WTC11 (cell line): Measurements from ENCODE around the gene SAP30BP. TPM values are rescaled to one million over a fixed set of nuclear protein-coding genes. Genes with fewer than 3 reads are reported as not detected.

Experiments
- ATAC-seq: fragments of 200-7000 bp; cut with Tn5 transposase; 2 replicates; pipeline ENCODE4 v1.10.0; 2021; ENCODE audit warnings: mild to moderate bottlenecking, moderate library complexity
- CTCF ChIA-PET: fragments of 300-600 bp; sonication (Branson Sonifier 250); formaldehyde crosslinking; loops from one replicate; lab custom pipeline; 2021; ENCODE audit warnings: antibody characterized with exemption; lab: Charles Lee
- POLR2A ChIA-PET: fragments of 350-600 bp; sonication (Branson Sonifier 250); formaldehyde crosslinking; loops from one replicate; lab custom pipeline; 2021; ENCODE audit warnings: antibody characterized with exemption; lab: Charles Lee
- DNase-seq: peaks from one replicate; pipeline ENCODE4 v3.0.0; 2021; ENCODE audit warnings: low spot score
- H3K27ac Mint-ChIP-seq: 2 replicates; pipeline ENCODE4 v1.8.0; 2021; ENCODE audit warnings: mixed read lengths
- H3K27me3 Mint-ChIP-seq: 2 replicates; pipeline ENCODE4 v1.8.0; 2021; ENCODE audit warnings: low read depth, mild to moderate bottlenecking, moderate library complexity, mixed read lengths
- H3K36me3 Mint-ChIP-seq: 2 replicates; pipeline ENCODE4 v1.8.0; 2021; ENCODE audit warnings: mixed read lengths
- H3K4me1 Mint-ChIP-seq: 2 replicates; pipeline ENCODE4 v1.8.0; 2022; ENCODE audit warnings: mixed read lengths
- H3K4me3 Mint-ChIP-seq: 2 replicates; pipeline ENCODE4 v1.8.0; 2021; ENCODE audit warnings: mild to moderate bottlenecking, moderate library complexity, mixed read lengths
- H3K9me3 Mint-ChIP-seq: 2 replicates; pipeline ENCODE4 v1.8.0; 2021; ENCODE audit warnings: mixed read lengths
- EMX1 ChIP-seq: fragments of 250-450 bp; sonication (Bioruptor Pico); IDR thresholded peaks from 2 replicates; pipeline ENCODE4 v1.8.0; 2021; ENCODE audit warnings: mild to moderate bottlenecking
- FOXJ3 ChIP-seq: sonication (generic); formaldehyde crosslinking; IDR thresholded peaks from 2 replicates; pipeline ENCODE4 v1.9.0; 2021; ENCODE audit warnings: missing genetic modification reagents, mild to moderate bottlenecking, borderline replicate concordance
- FOXK1 ChIP-seq: sonication (generic); formaldehyde crosslinking; IDR thresholded peaks from 2 replicates; pipeline ENCODE4 v1.8.0; 2022; ENCODE audit warnings: mild to moderate bottlenecking, moderate library complexity, missing genetic modification reagents
- KAT7 ChIP-seq: sonication (generic); formaldehyde crosslinking; IDR thresholded peaks from 2 replicates; pipeline ENCODE4 v1.8.1; 2023; ENCODE audit warnings: missing genetic modification reagents, mild to moderate bottlenecking, borderline replicate concordance
- MXD4 ChIP-seq: fragments of 250-450 bp; sonication (Bioruptor Pico); IDR thresholded peaks from 2 replicates; pipeline ENCODE4 v1.8.0; 2021; ENCODE audit warnings: mild to moderate bottlenecking, moderate library complexity, borderline replicate concordance
- NFATC4 ChIP-seq: fragments of 250-450 bp; sonication (Bioruptor Pico); IDR thresholded peaks from 2 replicates; pipeline ENCODE4 v1.9.0; 2021; ENCODE audit warnings: mild to moderate bottlenecking
- NR3C1 ChIP-seq: sonication (generic); formaldehyde crosslinking; conservative IDR thresholded peaks from 2 replicates; pipeline ENCODE4 v1.8.1; 2023; ENCODE audit warnings: low read depth, mild to moderate bottlenecking, missing genetic modification reagents
- RORB ChIP-seq: fragments of 250-450 bp; sonication (Bioruptor Pico); IDR thresholded peaks from 2 replicates; pipeline ENCODE4 v1.9.0; 2021; ENCODE audit warnings: mild to moderate bottlenecking
- SOX15 ChIP-seq: fragments of 250-450 bp; sonication (Bioruptor Pico); IDR thresholded peaks from 2 replicates; pipeline ENCODE4 v1.9.0; 2021; ENCODE audit warnings: mild to moderate bottlenecking
- SP1 ChIP-seq: sonication (generic); formaldehyde crosslinking; conservative IDR thresholded peaks from 2 replicates; pipeline ENCODE4 v1.8.1; 2022; ENCODE audit warnings: missing genetic modification reagents
- TEAD4 ChIP-seq: sonication (generic); formaldehyde crosslinking; IDR thresholded peaks from 2 replicates; pipeline ENCODE4 v1.8.0; 2022; ENCODE audit warnings: mild to moderate bottlenecking, missing genetic modification reagents
- TP53 ChIP-seq: sonication (generic); formaldehyde crosslinking; IDR thresholded peaks from 2 replicates; pipeline ENCODE4 v1.8.1; 2023; ENCODE audit warnings: mild to moderate bottlenecking, missing genetic modification reagents
- ZNF396 ChIP-seq: fragments of 250-450 bp; sonication (Bioruptor Pico); IDR thresholded peaks from 2 replicates; pipeline ENCODE4 v1.8.0; 2021; ENCODE audit warnings: mild to moderate bottlenecking, moderate library complexity, borderline replicate concordance
- total RNA-seq: library from RNA; stranded (reverse); gene quantifications from 3 replicates; pipeline ENCODE4 v1.2.3, GENCODE V29; 2021
- TF ChIP-seq, protein P1 (sequence below): sonication (generic); formaldehyde crosslinking; IDR thresholded peaks from 2 replicates; pipeline ENCODE4 v1.8.0; 2022; ENCODE audit warnings: missing genetic modification reagents
- TF ChIP-seq, protein P2 (sequence below): sonication (generic); formaldehyde crosslinking; conservative IDR thresholded peaks from 2 replicates; pipeline ENCODE4 v1.8.1; 2023; ENCODE audit warnings: mild to moderate bottlenecking, low read depth, missing genetic modification reagents, moderate library complexity
- TF ChIP-seq, protein P3 (sequence below): sonication (generic); formaldehyde crosslinking; conservative IDR thresholded peaks from 2 replicates; pipeline ENCODE4 v1.8.1; 2022; ENCODE audit warnings: mild to moderate bottlenecking, missing genetic modification reagents
- TF ChIP-seq, protein P4 (sequence below): fragments of 250-450 bp; sonication (Bioruptor Pico); IDR thresholded peaks from 2 replicates; pipeline ENCODE4 v2.1.2; 2022; ENCODE audit warnings: mild to moderate bottlenecking, moderate library complexity
- TF ChIP-seq, protein P5 (sequence below): sonication (generic); formaldehyde crosslinking; IDR thresholded peaks from 2 replicates; pipeline ENCODE4 v1.8.0; 2022; ENCODE audit warnings: mild to moderate bottlenecking, missing genetic modification reagents
- TF ChIP-seq, protein P6 (sequence below): sonication (generic); formaldehyde crosslinking; IDR thresholded peaks from 2 replicates; pipeline ENCODE4 v1.8.1; 2023; ENCODE audit warnings: mild to moderate bottlenecking, missing genetic modification reagents, moderate library complexity

The SAP30BP gene
- total RNA-seq, 1 experiment from 2014 or later: 86.8 TPM

DNA sequence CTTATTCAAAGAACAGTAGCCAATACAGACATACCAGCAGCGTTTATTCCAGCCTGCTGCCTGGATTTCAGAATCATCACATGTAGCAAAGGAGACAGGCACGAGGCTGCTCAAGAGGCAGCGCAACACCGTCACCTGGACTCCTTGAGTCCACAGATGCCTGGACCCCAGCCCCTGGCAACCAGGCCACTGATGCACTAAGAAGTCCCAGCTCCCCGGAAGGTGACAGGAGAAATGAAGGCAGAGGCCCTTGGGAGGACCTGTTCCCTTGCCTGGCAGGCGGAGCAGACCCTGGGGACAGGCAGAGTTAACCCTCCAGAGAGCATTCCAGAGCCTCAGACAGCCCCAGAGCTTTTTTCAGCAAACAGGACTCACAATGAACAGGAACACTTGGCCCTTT is 17.5 kb upstream of the SAP30BP start:
- Mint-ChIP-seq H3K27me3 (no peaks in the 10 kb centered on the region), H3K4me3 (no peak overlapping the region), H3K36me3 (peaks cover 24% of the 10 kb centered on the region), H3K9me3 (no peaks in the 10 kb centered on the region), H3K27ac (0 out of 2 replicates have a peak overlapping the region, but pooled peaks have one; percentile 27), H3K4me1 (no peaks in the 10 kb centered on the region)
- DNase-seq (no peak), ATAC-seq (no peak)
- ChIA-PET CTCF (interaction anchor here (5.9 to 22.8 kb wide), 3 partner anchors 16 to 99 kb away, joined by 32 to 456 read pairs (median 66); partner anchors contain the start of gene SMIM5), POLR2A (no interaction called here)
- TF ChIP-seq, protein P1, sequence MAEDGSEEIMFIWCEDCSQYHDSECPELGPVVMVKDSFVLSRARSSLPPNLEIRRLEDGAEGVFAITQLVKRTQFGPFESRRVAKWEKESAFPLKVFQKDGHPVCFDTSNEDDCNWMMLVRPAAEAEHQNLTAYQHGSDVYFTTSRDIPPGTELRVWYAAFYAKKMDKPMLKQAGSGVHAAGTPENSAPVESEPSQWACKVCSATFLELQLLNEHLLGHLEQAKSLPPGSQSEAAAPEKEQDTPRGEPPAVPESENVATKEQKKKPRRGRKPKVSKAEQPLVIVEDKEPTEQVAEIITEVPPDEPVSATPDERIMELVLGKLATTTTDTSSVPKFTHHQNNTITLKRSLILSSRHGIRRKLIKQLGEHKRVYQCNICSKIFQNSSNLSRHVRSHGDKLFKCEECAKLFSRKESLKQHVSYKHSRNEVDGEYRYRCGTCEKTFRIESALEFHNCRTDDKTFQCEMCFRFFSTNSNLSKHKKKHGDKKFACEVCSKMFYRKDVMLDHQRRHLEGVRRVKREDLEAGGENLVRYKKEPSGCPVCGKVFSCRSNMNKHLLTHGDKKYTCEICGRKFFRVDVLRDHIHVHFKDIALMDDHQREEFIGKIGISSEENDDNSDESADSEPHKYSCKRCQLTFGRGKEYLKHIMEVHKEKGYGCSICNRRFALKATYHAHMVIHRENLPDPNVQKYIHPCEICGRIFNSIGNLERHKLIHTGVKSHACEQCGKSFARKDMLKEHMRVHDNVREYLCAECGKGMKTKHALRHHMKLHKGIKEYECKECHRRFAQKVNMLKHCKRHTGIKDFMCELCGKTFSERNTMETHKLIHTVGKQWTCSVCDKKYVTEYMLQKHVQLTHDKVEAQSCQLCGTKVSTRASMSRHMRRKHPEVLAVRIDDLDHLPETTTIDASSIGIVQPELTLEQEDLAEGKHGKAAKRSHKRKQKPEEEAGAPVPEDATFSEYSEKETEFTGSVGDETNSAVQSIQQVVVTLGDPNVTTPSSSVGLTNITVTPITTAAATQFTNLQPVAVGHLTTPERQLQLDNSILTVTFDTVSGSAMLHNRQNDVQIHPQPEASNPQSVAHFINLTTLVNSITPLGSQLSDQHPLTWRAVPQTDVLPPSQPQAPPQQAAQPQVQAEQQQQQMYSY: no peak
- TF ChIP-seq, protein P2, sequence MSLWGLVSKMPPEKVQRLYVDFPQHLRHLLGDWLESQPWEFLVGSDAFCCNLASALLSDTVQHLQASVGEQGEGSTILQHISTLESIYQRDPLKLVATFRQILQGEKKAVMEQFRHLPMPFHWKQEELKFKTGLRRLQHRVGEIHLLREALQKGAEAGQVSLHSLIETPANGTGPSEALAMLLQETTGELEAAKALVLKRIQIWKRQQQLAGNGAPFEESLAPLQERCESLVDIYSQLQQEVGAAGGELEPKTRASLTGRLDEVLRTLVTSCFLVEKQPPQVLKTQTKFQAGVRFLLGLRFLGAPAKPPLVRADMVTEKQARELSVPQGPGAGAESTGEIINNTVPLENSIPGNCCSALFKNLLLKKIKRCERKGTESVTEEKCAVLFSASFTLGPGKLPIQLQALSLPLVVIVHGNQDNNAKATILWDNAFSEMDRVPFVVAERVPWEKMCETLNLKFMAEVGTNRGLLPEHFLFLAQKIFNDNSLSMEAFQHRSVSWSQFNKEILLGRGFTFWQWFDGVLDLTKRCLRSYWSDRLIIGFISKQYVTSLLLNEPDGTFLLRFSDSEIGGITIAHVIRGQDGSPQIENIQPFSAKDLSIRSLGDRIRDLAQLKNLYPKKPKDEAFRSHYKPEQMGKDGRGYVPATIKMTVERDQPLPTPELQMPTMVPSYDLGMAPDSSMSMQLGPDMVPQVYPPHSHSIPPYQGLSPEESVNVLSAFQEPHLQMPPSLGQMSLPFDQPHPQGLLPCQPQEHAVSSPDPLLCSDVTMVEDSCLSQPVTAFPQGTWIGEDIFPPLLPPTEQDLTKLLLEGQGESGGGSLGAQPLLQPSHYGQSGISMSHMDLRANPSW (CRISPR knock-in tag): no peak
- no peak for TF ChIP-seq SOX15 (CRISPR knock-in tag)
- TF ChIP-seq NFATC4 (CRISPR knock-in tag): no peak
- TF ChIP-seq ZNF396 (CRISPR knock-in tag): no peak
- TF ChIP-seq, protein P3, sequence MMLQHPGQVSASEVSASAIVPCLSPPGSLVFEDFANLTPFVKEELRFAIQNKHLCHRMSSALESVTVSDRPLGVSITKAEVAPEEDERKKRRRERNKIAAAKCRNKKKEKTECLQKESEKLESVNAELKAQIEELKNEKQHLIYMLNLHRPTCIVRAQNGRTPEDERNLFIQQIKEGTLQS (CRISPR knock-in tag): no peak
- no peak for TF ChIP-seq EMX1
- TF ChIP-seq, protein P4, sequence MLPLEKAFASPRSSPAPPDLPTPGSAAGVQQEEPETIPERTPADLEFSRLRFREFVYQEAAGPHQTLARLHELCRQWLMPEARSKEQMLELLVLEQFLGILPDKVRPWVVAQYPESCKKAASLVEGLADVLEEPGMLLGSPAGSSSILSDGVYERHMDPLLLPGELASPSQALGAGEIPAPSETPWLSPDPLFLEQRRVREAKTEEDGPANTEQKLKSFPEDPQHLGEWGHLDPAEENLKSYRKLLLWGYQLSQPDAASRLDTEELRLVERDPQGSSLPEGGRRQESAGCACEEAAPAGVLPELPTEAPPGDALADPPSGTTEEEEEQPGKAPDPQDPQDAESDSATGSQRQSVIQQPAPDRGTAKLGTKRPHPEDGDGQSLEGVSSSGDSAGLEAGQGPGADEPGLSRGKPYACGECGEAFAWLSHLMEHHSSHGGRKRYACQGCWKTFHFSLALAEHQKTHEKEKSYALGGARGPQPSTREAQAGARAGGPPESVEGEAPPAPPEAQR (CRISPR knock-in tag): no peak
- TF ChIP-seq TP53 (CRISPR knock-in tag): no peak

DNA sequence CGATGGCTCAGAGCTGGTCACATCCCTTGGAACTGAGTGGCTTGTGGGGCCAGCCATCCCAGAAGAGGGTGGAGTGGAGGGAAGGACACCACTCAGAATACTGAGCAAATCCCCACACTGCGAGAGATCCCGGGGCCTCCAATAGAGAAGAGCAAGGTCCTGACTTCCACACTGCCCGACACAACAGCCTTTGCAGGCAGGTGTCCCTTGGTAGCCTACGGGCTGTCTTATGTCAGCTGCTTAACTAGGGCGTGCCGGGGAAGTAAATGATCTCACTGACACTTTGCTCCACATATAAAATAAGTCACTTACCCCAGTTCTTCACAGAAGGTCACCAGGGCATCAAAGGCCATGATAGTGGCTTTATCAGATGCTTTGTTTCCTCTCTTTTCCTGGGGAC is 16.3 kb upstream of the SAP30BP start:
- no peak overlapping the region for H3K27ac Mint-ChIP-seq
- H3K27me3 Mint-ChIP-seq: no peaks in the 10 kb centered on the region
- H3K4me1 Mint-ChIP-seq: no peaks in the 10 kb centered on the region
- ChIA-PET POLR2A (no interaction called here), CTCF (interaction anchor here (0.8 to 22.8 kb wide), 6 partner anchors 8 to 103 kb away, joined by 4 to 456 read pairs (median 34); partner anchors contain the start of gene SMIM5)
- TF ChIP-seq FOXJ3 (no peak), KAT7 (CRISPR knock-in tag) (no peak), NR3C1 (CRISPR knock-in tag) (no peak), FOXK1 (CRISPR knock-in tag) (no peak), TEAD4 (CRISPR knock-in tag) (no peak), MXD4 (CRISPR knock-in tag) (no peak), SP1 (CRISPR knock-in tag) (no peak), RORB (CRISPR knock-in tag) (no peak)
- TF ChIP-seq, protein P5, sequence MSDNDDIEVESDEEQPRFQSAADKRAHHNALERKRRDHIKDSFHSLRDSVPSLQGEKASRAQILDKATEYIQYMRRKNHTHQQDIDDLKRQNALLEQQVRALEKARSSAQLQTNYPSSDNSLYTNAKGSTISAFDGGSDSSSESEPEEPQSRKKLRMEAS (CRISPR knock-in tag): no peak
- TF ChIP-seq, protein P6, sequence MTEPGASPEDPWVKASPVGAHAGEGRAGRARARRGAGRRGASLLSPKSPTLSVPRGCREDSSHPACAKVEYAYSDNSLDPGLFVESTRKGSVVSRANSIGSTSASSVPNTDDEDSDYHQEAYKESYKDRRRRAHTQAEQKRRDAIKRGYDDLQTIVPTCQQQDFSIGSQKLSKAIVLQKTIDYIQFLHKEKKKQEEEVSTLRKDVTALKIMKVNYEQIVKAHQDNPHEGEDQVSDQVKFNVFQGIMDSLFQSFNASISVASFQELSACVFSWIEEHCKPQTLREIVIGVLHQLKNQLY: no peak
- peaks cover 24% of the 10 kb centered on the region for H3K36me3 Mint-ChIP-seq
- no peak for DNase-seq
- no peak for ATAC-seq
- H3K4me3 Mint-ChIP-seq: no peak overlapping the region
- no peaks in the 10 kb centered on the region for H3K9me3 Mint-ChIP-seq
